Measurements from ENCODE around the gene ZBTB7C. TPM values are rescaled to one million over a fixed set of nuclear protein-coding genes. Genes with fewer than 3 reads are reported as not detected.

Gene ZBTB7C
- total RNA-seq, 1 donor from 2014 or later: 0.61 TPM

DNA sequence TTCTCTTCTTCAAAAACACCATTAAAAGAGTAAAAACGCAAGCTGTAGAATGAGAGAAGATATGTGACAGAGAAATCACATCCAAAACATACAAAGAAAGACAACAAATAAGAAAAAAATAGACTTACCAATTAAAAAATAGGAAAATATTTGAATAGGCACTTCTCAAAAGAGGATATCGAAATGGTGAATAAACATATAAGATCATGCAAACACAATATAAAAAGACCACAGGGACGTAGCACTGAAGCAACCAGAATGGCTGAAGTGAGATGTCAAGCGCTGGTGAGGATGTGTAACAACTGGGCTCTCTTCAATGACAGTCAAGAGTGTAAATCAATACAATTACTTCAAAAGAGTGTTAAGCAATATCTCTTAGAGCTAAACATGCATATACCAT lies 202.3 kb downstream of the ZBTB7C start:
- H3K27ac Mint-ChIP-seq (ENCODE audit: unreplicated experiment): no peak overlapping the region
- DNase-seq (ENCODE audit: low read depth, low spot score): no peak
- TF ChIP-seq, protein P1, sequence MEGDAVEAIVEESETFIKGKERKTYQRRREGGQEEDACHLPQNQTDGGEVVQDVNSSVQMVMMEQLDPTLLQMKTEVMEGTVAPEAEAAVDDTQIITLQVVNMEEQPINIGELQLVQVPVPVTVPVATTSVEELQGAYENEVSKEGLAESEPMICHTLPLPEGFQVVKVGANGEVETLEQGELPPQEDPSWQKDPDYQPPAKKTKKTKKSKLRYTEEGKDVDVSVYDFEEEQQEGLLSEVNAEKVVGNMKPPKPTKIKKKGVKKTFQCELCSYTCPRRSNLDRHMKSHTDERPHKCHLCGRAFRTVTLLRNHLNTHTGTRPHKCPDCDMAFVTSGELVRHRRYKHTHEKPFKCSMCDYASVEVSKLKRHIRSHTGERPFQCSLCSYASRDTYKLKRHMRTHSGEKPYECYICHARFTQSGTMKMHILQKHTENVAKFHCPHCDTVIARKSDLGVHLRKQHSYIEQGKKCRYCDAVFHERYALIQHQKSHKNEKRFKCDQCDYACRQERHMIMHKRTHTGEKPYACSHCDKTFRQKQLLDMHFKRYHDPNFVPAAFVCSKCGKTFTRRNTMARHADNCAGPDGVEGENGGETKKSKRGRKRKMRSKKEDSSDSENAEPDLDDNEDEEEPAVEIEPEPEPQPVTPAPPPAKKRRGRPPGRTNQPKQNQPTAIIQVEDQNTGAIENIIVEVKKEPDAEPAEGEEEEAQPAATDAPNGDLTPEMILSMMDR (conservative IDR thresholded peaks at IDR 0.05): no peak
- H3K9me3 Mint-ChIP-seq: peaks cover 11% of the 10 kb centered on the region
- no peak overlapping the region for H3K4me3 Mint-ChIP-seq
- peaks cover 18% of the 10 kb centered on the region for H3K27me3 Mint-ChIP-seq (ENCODE audit: low read depth)
- peaks cover 3% of the 10 kb centered on the region for H3K36me3 Mint-ChIP-seq (ENCODE audit: low read depth)
- H3K4me1 Mint-ChIP-seq: no peaks in the 10 kb centered on the region

DNA sequence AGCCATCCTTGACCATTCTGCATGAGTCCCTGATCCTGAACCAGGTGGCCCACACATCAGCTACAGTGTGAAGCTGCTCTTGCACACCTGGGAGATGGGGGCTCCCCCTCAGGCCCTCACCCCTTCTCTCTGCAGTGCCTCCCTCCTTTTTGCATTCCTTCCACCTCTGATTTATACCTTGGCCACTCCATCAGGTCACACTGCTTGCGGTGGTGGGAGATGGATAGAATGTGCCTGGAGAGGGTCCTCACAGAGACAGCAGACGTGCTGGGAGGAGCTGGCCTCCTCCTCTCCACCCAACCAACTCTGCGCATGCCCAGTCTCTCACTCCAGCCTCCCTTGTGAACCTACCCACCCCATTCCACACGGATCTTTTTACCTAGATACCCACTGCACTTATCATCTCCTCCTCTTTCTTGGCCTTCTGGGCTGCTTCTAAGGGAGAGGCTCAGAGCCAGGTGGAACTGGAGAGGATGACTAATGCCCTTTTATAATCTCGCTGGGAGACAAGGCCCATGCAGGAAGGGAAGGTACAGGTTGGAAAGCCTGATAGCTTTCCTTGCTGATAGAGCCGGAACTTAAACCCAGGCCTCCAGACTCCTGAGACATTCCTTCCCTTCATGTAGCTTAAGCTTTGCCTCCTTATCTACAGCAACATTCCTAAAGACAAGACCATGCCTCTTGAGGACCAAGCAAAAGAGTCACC lies 205.1 kb downstream of the ZBTB7C start:
- Mint-ChIP-seq H3K4me3 (no peak overlapping the region), H3K27me3 (ENCODE audit: low read depth) (peaks cover 14% of the 10 kb centered on the region), H3K27ac (ENCODE audit: unreplicated experiment) (no peak overlapping the region), H3K9me3 (no peaks in the 10 kb centered on the region), H3K36me3 (ENCODE audit: low read depth) (no peaks in the 10 kb centered on the region), H3K4me1 (peaks cover 3% of the 10 kb centered on the region)
- no peak for DNase-seq (ENCODE audit: low read depth, low spot score)
- TF ChIP-seq, protein P1 (conservative IDR thresholded peaks at IDR 0.05): no peak

DNA sequence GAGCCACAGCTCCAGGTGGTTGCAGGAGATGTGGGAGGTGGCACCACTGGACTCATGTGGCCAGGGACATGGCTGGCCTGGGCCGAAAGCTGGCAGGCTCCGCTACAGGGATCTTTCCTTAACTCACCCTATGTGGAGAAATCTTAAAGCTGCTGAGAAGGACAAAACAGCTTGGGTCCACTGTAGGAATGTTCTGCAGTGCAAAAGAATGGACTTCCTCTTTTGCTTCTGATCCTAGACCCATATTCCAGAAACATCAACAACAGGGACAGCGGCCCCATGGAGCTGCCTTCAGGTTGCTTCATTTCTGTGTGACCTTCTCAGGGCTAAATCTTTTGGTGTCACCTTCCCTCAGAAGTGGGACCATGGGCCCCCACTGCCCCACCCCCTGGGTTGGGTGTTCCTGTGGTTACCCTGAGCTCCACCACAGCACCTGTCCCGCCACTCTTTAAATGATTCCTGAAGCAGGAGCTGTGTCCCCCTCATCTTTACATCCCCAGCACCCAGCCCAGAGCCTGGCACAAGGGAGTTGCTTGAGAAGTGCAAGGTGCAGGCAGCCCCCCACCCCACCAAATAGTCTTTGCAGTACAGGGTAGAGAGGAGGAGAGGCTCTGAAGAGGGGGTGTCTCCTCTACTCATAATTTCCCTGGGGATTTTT lies 205.8 kb downstream of the ZBTB7C start:
- no peak overlapping the region for H3K4me3 Mint-ChIP-seq
- DNase-seq (ENCODE audit: low read depth, low spot score): no peak
- H3K4me1 Mint-ChIP-seq: peaks cover 3% of the 10 kb centered on the region
- peaks cover 15% of the 10 kb centered on the region for H3K27me3 Mint-ChIP-seq (ENCODE audit: low read depth)
- no peaks in the 10 kb centered on the region for H3K9me3 Mint-ChIP-seq
- H3K36me3 Mint-ChIP-seq (ENCODE audit: low read depth): no peaks in the 10 kb centered on the region
- H3K27ac Mint-ChIP-seq (ENCODE audit: unreplicated experiment): no peak overlapping the region
- TF ChIP-seq, protein P1 (conservative IDR thresholded peaks at IDR 0.05): no peak

DNA sequence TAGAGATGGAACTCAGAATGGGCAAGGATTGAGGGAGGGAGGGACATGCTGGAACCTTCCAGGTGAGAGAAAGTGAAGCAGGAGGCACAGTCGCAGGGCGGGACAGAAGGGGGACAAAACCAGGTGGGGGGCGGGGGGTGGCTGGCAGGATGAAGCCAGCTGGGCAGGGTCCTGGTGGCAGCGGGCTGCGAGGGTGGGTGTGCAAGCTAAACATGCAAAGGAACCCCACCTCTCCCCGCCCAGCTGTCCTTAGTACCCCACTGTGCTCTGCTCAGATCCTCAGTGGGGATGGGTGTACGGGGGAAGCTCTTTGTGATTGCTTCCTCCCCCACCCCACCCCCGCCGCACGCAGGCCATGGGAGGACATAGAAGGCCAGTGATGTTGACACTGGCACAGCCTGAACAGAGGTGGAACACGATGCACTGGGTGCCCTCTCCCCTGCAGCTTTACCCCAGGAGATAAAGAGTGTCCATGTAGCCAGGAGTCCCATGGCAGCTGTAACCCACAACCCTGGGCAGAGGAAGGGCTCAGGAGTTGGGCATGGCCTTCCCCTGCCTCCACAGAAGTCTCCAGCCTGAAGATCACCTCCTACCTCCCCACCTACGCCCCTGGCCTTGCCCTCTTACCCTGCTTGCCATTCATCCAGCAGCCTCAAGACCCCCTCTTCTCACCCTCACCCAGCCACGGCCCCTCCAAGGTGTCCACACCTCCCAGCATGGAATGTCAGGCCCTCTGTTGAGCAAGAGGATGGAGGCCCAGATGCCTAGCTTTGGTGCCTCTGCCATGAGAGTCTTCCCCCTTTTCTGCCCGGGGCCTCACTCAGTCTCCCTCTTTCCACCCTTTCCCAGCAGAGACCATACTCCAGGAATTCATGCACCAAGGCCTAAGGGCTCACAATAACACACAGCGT lies 206.6 kb downstream of the ZBTB7C start:
- Mint-ChIP-seq H3K36me3 (ENCODE audit: low read depth) (no peaks in the 10 kb centered on the region), H3K4me1 (peaks cover 3% of the 10 kb centered on the region), H3K4me3 (no peak overlapping the region), H3K27me3 (ENCODE audit: low read depth) (peaks cover 13% of the 10 kb centered on the region), H3K27ac (ENCODE audit: unreplicated experiment) (peak overlapping the region; percentile 30), H3K9me3 (no peaks in the 10 kb centered on the region)
- no peak for DNase-seq (ENCODE audit: low read depth, low spot score)
- TF ChIP-seq, protein P1 (conservative IDR thresholded peaks at IDR 0.05): no peak

DNA sequence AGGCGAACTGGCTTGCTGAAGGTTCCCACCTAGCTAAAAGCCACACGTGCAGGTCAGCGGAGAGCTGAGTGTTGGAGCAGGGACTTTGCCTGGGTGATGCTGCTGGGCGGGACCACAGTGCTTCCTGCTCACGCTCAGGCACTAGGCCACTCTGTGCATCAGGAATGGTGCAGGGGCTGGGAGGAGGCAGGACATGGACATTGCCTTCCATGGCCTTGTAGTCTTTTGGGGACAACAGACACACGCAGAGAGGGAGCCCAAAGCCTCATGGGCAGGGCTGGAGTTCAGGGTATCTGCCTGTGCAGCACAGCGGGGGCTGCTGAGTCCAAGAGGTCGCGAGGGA lies 207.2 kb downstream of the ZBTB7C start:
- TF ChIP-seq, protein P1 (conservative IDR thresholded peaks at IDR 0.05): no peak
- Mint-ChIP-seq H3K4me3 (no peak overlapping the region), H3K4me1 (peaks cover 3% of the 10 kb centered on the region), H3K36me3 (ENCODE audit: low read depth) (no peaks in the 10 kb centered on the region), H3K27ac (ENCODE audit: unreplicated experiment) (no peak overlapping the region), H3K9me3 (no peaks in the 10 kb centered on the region), H3K27me3 (ENCODE audit: low read depth) (peaks cover 10% of the 10 kb centered on the region)
- DNase-seq (ENCODE audit: low read depth, low spot score): no peak

Measured in neural crest cell (in vitro differentiated cells).